ENCODE measurements around the gene CLIP4.

Gene CLIP4

DNA sequence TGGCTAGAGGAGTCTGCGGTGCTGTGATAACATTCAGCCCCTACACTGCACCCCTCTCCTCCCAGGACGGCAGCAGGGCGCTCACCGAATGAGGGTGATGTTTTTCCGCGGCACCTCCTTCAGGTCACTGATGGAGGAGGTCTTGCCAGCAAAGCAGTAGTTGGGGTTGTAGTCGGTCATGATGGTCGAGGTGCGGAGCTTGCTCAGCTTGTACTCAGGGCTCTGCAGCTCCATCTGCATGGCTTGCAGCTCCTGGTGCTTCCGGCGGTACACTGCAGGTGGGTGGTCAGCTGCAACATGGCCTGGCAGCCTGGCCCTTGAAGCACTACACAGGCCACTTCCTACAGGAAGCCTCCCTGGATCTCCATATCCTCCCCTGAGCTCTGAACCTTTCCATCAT is 108.0 kb downstream of the CLIP4 start:
- DNase-seq = no peak

DNA sequence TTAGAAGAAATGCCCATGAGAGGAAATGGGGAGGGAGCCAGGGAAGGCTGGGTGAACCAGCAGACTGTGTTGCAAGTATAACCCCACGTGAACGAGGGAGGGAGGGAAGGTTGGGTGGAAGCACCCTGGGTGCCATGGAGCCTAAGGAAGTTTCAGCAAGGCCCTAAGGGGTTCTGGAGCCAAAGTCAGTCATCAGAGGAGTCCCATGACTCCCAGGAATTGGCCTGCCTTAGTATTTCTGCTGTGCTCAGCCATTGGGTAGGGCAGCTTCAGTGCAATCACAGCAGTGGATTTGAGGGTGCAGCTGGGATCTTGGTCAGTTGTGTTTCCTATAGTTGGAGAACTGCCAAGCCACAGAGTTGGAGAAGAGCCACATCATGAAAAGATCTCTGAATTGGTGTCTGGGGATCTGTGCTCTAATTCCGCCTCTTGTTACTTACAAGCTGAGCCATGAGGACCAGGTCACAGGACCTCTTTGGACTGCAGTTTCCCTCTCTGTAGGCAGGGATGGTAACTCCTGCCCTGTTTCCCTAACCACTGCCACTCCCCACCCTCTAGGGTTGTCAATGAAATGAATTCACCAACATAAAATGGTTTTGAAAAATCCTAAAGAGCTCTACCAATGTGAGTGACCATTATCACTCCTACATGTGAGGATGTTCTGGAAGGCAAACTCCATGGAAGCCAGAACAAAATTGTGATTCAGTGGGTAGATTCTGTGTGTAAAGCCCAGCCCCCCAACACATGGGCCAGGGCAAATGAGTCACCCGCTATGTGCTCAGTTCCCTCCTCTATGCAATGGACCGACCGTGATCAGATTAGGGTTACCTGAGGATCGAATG is 108.9 kb downstream of the CLIP4 start:
- DNase-seq = no peak

- no peak for DNase-seq
These were observed 109.7 kb downstream of the CLIP4 start for GRCh38 chr2:29224693-29225551.

DNA sequence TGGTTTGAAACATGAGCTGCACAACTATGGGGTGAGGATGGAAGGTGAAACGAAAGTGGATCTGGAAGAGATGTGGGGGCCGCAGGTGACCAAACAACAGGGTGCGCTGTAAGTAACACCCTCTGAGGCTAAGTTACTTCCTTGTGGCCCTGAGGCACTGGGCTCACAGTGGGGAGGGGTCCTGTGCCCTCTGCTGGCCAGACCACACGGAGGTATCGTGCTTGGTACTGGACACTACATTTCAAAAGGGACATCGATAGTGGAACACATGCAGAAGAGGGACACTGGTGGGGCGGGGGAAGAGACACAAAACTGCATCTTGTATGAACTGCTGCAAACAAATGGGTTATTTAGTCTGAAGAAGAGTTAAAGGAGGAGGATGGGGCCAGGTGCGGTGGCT is 110.6 kb downstream of the CLIP4 start:
- DNase-seq = no peak

- DNase-seq = no peak
These were observed 111.2 kb downstream of the CLIP4 start for GRCh38 chr2:29226375-29226774.

DNA sequence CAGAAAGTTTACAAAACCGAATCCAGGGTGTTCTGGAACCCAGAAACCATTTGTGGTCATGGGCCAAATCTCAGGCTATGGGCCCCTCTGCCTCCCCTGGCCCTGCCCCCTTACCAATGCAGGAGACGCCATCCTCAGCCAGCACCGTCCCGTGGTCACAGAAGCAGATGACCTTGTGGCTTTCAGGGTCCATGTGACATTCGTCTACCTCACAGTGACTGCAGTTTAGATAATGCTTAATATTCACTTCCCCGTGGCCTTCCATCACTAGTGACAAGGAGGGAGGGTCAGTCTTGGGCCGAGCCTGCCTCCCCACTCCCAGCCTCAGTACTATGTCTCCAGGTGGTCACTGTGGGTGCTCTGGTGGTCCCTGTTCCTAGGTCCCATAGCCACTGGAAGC is 111.6 kb downstream of the CLIP4 start:
- no peak for DNase-seq

DNA sequence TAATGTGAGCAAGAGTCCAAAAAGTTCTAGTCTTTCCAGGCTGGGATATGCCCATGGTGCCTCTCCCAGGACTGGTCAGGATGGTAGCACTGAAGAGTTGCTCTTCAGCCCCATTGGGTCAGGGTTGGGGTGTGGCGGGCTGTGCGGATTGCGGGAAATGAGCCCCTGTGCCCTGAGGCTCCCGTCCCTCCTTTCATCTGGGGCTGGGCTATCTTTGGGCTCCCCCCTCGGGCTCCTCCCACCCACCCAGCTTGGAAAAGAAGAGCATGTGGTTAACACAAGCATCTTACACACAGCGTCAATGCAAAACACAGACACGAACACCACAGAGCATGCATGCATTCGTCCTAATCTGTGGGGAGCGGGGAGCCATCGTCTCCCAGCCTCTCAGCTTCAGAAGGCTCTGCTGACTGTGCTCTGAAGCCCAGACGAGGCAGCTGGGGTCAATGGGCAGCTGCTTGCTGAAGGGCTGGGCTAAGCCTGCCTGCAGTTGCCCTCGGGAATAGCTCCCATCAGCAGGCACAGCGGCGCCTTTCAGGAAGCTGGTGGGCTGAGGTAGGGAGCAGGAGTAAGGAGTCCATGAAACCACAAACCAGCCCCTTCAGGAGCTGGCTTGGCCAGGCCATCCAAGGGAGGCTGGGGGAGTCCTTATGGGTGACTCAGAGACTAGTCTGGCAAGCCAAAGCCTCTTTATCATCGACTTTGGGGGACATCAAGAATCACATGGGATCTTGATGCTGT is 112.9 kb downstream of the CLIP4 start:
- no peak for DNase-seq

DNA sequence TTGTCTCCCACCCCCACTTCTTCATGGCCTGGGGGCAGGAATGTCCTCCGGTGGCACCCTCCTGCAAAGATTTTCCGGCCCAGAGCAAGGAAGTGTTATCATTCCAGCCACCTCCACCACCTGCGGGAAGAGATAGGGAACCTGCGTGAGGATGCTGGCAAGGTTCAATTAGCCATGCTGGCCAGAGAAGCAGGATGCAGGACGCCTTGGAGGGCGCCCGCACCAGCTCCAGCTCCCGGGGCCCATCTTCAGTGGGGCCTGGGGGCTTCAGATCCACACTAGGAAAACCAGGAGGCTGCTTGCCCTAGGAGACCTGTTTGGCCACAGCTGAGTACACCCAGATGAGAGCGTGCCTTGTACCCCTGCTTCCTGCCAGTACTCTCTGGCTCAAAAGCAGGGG is 113.7 kb downstream of the CLIP4 start:
- DNase-seq = no peak

- DNase-seq = no peak
These were observed 114.4 kb downstream of the CLIP4 start for GRCh38 chr2:29229640-29230039.

DNA sequence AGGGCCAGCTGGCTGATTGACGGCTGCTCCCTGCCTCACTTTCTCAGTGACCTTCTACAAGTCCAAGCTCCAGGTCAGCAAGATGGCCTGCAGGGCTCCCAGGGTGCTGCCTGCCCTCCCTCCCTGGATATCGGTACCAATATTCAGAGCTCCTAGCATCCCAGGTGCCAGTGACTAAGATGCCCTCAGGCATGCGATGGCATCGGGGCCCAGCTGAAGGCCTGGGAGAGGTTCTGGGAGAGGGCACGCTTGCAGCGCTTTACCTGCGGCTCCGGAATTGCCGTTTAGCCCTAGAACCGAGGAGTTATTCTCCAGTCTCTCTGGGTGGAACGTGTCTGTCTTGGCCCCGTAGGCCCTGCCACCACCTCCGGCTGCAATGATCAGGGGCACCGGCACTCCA is 116.8 kb downstream of the CLIP4 start:
- DNase-seq = no peak

- no peak for DNase-seq
These were observed 118.2 kb downstream of the CLIP4 start for GRCh38 chr2:29233428-29233827.

GRCh38 chr2:29235411-29235810 is 120.2 kb downstream of the CLIP4 start:
- DNase-seq = no peak

DNA sequence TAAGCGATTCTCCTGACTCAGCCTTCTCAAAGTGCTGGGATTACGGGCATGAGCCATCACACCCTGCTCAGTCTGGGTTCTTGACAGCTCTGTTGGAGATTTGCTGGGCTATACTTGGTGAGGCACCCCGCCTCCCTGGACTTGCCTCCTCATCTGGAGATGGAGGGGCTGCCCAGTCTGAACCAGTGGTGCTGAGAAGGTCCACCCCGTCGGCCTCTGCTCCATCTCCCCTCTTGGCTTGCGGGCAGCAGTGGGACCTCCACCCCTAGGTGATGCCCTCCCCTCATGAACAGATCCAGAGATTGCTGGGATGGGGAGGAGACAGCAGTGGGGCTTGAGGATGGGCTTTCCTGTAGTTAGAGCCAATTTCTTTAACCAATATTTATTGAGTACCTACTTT is 120.9 kb downstream of the CLIP4 start:
- no peak for DNase-seq

GRCh38 chr2:29238497-29238896 is 123.3 kb downstream of the CLIP4 start:
- peak; percentile 13 for DNase-seq
